ENCODE results near the gene DBNDD1.

DNA sequence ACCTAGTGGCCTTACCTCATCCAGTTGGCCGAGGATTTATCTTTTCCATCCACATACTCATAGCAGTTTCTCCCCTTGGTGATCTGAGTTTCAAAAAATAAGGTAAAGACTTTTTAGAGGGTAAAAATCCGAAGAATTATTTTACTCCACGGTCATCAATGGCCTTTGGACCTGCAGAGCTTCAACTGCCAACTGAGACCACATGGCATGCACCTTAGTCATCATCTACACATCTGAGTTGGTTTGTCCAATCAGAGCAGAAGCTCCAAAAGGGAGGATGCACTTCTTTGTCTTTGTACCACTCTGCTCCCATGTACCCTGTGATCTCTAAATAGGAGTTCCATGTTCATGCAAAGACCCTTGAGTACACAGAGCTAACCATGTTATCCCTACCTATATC lies 42.2 kb upstream of the DBNDD1 start:
- TF ChIP-seq, protein P1, sequence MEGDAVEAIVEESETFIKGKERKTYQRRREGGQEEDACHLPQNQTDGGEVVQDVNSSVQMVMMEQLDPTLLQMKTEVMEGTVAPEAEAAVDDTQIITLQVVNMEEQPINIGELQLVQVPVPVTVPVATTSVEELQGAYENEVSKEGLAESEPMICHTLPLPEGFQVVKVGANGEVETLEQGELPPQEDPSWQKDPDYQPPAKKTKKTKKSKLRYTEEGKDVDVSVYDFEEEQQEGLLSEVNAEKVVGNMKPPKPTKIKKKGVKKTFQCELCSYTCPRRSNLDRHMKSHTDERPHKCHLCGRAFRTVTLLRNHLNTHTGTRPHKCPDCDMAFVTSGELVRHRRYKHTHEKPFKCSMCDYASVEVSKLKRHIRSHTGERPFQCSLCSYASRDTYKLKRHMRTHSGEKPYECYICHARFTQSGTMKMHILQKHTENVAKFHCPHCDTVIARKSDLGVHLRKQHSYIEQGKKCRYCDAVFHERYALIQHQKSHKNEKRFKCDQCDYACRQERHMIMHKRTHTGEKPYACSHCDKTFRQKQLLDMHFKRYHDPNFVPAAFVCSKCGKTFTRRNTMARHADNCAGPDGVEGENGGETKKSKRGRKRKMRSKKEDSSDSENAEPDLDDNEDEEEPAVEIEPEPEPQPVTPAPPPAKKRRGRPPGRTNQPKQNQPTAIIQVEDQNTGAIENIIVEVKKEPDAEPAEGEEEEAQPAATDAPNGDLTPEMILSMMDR (IDR thresholded peaks at IDR 0.05): no peak
- TF ChIP-seq POLR2A (IDR thresholded peaks at IDR 0.05): no peak

Measured in ovary (tissue), 3 donors.